PFSK-1 (cell line): ENCODE measurements around the gene LMO7.

Source experiments
- FOXP2 ChIP-seq: optimal IDR thresholded peaks from 2 replicates; pipeline ENCODE3; 2011; ENCODE audit warnings: borderline replicate concordance, control low read depth, inconsistent platforms; ENCODE audit not compliant: insufficient read depth; ENCODE audit errors: extremely low read length, extremely low read depth
- POLR2AphosphoS5 ChIP-seq: IDR thresholded peaks from 2 replicates; pipeline ENCODE4 v1.6.1; 2012; ENCODE audit warnings: low read depth, mild to moderate bottlenecking, control low read depth, low read length, moderate library complexity
- SIN3A ChIP-seq: IDR thresholded peaks from 2 replicates; pipeline ENCODE4 v1.6.1; 2012; ENCODE audit warnings: mild to moderate bottlenecking, low read length, moderate library complexity, borderline replicate concordance; ENCODE audit not compliant: insufficient read depth
- TAF1 ChIP-seq: IDR thresholded peaks from 2 replicates; pipeline ENCODE4 v1.6.1; 2012; ENCODE audit warnings: low read length, control low read depth, borderline replicate concordance; ENCODE audit not compliant: insufficient read depth
- TF ChIP-seq, protein P1 (sequence below), 2 experiments: IDR thresholded peaks; 2 replicates each; pipeline versions ENCODE4 v1.6.1 to v1.8.0; 2011 to 2012; ENCODE audit warnings: low read depth in 2 of 2, low read length in 2 of 2, control low read depth in 1 of 2, inconsistent platforms in 1 of 2, mild to moderate bottlenecking in 1 of 2, moderate library complexity in 1 of 2; ENCODE audit not compliant: insufficient read depth in 1 of 2

Gene LMO7

DNA sequence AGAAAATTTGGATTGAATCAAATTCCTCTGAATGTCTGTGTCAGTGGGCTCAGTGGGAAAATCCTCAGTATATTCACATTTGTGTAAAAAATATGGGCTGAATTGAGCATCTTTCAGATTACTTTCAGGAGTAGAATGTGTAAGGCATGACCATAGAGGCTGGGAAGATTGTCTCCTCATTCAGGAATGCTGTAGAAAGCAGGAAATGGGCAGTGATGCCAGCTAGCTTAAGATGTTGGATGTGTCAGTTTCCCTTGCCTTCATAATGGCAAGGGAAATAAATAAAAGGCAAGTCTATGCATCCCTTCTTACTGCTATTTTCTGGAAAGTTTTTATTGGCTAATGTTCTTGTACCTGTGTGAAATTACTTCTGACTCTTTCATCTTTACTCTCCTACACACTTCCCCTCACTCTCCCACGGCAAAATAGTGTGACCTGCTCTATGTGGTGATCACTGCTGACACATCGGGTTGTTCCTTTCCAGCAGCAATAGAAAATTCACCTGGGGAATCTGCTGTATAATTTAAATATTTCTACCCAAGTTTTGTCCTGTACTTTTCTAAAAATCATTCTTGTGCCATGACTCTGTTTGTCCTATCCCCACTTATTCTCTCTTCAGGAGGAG is 103.2 kb downstream of the LMO7 start:
- no peak for TF ChIP-seq SIN3A
- TF ChIP-seq, protein P1, sequence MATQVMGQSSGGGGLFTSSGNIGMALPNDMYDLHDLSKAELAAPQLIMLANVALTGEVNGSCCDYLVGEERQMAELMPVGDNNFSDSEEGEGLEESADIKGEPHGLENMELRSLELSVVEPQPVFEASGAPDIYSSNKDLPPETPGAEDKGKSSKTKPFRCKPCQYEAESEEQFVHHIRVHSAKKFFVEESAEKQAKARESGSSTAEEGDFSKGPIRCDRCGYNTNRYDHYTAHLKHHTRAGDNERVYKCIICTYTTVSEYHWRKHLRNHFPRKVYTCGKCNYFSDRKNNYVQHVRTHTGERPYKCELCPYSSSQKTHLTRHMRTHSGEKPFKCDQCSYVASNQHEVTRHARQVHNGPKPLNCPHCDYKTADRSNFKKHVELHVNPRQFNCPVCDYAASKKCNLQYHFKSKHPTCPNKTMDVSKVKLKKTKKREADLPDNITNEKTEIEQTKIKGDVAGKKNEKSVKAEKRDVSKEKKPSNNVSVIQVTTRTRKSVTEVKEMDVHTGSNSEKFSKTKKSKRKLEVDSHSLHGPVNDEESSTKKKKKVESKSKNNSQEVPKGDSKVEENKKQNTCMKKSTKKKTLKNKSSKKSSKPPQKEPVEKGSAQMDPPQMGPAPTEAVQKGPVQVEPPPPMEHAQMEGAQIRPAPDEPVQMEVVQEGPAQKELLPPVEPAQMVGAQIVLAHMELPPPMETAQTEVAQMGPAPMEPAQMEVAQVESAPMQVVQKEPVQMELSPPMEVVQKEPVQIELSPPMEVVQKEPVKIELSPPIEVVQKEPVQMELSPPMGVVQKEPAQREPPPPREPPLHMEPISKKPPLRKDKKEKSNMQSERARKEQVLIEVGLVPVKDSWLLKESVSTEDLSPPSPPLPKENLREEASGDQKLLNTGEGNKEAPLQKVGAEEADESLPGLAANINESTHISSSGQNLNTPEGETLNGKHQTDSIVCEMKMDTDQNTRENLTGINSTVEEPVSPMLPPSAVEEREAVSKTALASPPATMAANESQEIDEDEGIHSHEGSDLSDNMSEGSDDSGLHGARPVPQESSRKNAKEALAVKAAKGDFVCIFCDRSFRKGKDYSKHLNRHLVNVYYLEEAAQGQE (IDR thresholded peaks at IDR 0.05; ENCODE audit: insufficient read depth in 1 of 2, low read depth in 2 of 2, low read length in 2 of 2), result no peak
- no peak for TF ChIP-seq TAF1
- no peak for TF ChIP-seq FOXP2
- TF ChIP-seq POLR2AphosphoS5, result no peak

DNA sequence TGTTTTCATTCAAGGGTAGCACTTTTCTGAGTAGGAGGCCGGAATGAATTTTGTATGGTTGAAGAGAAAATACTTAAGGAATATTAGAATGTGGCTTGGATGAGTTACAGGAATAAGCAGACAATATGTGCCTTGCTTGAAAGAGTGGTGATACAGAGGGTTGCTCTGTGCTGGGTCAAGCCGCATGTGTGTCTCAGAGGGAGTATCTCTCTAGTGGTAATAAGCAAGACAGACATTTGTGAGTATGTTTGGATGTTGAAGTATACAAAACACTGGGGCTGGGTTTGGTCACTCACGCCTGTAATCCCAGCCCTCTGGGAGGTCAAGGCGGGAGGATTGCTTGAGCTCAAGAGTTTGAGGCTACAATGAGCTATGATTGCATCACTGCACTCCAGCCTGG is 103.9 kb downstream of the LMO7 start:
- TF ChIP-seq, protein P1 (IDR thresholded peaks at IDR 0.05; ENCODE audit: insufficient read depth in 1 of 2, low read depth in 2 of 2, low read length in 2 of 2), result no peak
- TF ChIP-seq FOXP2 (no peak), POLR2AphosphoS5 (no peak), TAF1 (no peak), SIN3A (no peak)

DNA sequence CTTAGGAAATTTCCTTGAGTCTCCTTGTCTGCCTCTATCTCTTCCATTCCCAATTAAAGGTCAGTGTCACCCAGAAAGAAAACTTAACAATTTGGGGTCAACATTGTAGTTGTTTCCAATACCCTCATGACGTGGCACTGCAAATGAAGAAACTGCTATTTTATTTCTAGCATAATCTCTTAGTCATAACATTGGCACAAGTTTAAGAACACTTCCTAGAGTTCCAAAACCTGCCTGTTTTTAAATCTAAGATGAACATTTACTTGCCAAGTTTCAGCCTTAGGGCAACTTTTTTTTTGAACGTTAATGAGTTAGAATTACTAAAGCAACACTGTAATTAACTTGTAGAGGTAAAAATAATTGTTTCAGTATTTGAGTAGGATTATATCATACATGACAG is 108.0 kb downstream of the LMO7 start:
- TF ChIP-seq TAF1 (no peak), SIN3A (no peak), FOXP2 (no peak), POLR2AphosphoS5 (no peak)
- TF ChIP-seq, protein P1 (IDR thresholded peaks at IDR 0.05; ENCODE audit: insufficient read depth in 1 of 2, low read depth in 2 of 2, low read length in 2 of 2), result no peak

DNA sequence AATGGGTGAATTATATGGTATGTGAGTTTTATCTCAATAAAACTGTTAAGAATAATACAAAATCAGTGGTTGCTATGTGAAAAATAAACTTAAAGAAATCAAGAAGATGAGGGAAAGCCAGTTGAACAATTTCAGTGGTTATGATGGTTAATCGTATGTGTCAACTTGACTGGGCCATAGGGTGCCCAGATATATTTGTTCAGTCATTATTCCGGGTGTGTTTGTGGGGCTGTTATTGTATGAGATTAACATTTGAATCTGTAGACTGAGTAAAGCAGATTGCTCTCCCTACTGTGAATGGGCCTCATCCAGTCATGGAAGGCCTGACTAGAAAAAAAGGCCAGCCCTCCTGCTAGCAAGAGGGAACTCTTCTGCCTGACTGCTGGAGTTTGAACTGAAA is 109.3 kb downstream of the LMO7 start:
- no peak for TF ChIP-seq POLR2AphosphoS5

DNA sequence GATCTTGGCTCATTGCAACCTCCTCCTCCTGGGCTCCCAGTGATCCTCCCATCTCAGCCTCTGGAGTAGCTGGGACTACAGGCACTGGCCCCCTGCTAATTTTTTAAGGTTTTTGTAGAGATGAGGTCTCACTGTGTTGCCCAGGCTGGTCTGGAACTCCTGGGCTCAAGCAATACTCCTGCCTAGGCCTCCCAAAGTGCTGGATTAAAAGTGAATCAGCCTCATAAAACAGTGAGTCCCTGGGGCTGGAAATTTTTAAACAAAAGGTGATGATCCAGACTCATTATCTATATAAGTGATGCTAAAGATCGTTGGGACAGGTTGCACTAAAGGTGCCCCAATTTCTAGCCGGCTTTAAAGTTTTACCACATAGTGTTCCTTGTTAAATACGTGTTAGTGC is 112.7 kb downstream of the LMO7 start:
- TF ChIP-seq, protein P1 (IDR thresholded peaks at IDR 0.05; ENCODE audit: insufficient read depth in 1 of 2, low read depth in 2 of 2, low read length in 2 of 2), result no peak
- TF ChIP-seq POLR2AphosphoS5 (no peak), TAF1 (no peak), FOXP2 (no peak), SIN3A (no peak)
